Coronary artery (tissue), 2 donors: ENCODE measurements around the gene NOP9.

Source experiments
- DNase-seq: peaks from one replicate; pipeline ENCODE4 v3.0.0-alpha.2; 2017; ENCODE audit warnings: low spot score
- H3K27ac ChIP-seq, 2 donors: fragments of 200-600 bp; sonication (generic); one replicate each; pipeline ENCODE4 v1.5.1; 2016 to 2019
- H3K4me3 ChIP-seq: fragments of 200-600 bp; sonication (generic); 2 replicates; pipeline ENCODE4 v1.5.1; 2016; ENCODE audit warnings: mild to moderate bottlenecking, moderate library complexity
- CTCF ChIP-seq: fragments of 200-600 bp; sonication (generic); IDR thresholded peaks from one replicate; pipeline ENCODE4 v1.5.1; 2019; ENCODE audit warnings: antibody characterized with exemption

The NOP9 gene

GRCh38 chr14:24281636-24282035 lies 18.0 kb upstream of the NOP9 start:
- no peak for DNase-seq
- TF ChIP-seq CTCF: no peak
- Histone ChIP-seq H3K27ac (no peak overlapping the region), H3K4me3 (no peak overlapping the region)

DNA sequence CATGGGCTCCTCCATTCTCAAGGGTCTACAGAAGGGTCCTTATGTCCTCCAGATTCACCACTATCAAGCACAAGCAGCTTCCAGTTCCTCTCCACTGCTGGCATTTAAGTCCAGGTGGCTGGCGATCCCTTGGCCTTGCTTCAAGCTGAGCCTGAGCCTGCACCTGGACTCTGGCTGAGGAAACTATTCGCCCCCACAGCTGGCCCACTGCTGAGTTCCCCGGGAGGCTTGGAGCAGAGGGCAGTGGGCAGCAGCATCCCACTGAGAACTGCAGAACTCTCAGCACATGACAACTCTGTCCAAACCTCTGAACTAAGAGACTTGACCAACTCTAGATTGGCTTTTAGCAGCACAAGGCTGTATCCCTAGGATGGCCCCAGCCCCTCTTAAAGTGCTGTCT lies 16.9 kb upstream of the NOP9 start:
- Histone ChIP-seq H3K4me3 (no peak overlapping the region), H3K27ac (no peak overlapping the region)
- no peak for DNase-seq
- no peak for TF ChIP-seq CTCF

- H3K27ac ChIP-seq: no peak overlapping the region
- DNase-seq: no peak
- no peak for TF ChIP-seq CTCF
- H3K4me3 ChIP-seq: no peak overlapping the region
Measured at GRCh38 chr14:24283796-24284460, 15.7 kb upstream of the NOP9 start.

DNA sequence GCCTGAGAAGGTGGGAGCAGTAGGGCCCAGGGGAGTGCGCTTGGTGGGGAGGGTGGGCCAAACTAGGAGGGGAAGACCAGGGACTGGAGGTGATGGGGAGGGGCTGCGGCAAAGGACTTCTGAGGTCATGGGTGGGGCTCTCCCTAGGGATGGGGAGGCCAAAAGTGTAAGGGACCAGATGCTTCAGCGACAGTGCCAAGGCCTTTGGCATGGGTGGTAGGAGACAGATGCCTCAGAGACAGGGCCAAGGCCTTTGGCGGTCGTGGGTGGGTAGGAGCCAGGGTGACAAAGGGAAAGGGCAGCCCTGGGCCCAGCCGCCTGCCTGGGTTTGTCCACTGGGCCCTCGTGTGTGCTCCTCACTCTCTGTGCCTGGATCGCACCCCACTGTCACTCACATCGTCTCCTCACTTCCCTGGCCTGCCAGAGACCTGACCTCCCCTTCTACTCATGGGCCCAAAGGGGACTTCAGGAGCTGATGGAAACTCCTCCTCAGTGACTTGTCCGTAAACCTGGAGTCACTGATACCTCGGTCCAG lies 15.1 kb upstream of the NOP9 start:
- H3K27ac ChIP-seq: no peak overlapping the region
- no peak overlapping the region for H3K4me3 ChIP-seq
- DNase-seq: no peak
- TF ChIP-seq CTCF: no peak

- Histone ChIP-seq H3K27ac (no peak overlapping the region), H3K4me3 (no peak overlapping the region)
- no peak for TF ChIP-seq CTCF
- DNase-seq: no peak
Measured at GRCh38 chr14:24285351-24285750, 14.3 kb upstream of the NOP9 start.

DNA sequence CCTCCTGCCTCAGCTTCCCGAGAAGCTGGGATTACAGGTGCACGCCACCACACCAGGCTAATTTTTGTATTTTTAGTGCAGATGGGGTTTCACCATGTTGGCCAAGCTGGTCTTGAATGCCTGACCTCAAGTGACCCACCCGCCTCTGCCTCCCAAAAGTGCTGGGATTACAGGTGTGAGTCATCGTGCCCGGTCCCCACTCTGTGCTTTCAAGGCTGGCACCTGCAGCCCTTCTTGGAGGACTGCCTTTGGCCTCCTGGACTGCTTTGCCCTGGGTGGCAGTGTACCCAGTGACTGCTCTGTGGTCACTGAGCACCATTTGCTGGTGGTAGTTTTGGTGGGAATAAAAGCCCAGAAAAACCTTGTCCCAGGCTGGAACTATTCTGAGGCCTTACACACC lies 12.7 kb upstream of the NOP9 start:
- no peak for TF ChIP-seq CTCF
- Histone ChIP-seq H3K4me3 (no peak overlapping the region), H3K27ac (no peak overlapping the region)
- DNase-seq: no peak

- DNase-seq: no peak
- no peak for TF ChIP-seq CTCF
- Histone ChIP-seq H3K4me3 (no peak overlapping the region), H3K27ac (no peak overlapping the region)
Measured at GRCh38 chr14:24289649-24290280, 9.9 kb upstream of the NOP9 start.
